Measurements from ENCODE around the gene PDE4D.

Gene PDE4D

DNA sequence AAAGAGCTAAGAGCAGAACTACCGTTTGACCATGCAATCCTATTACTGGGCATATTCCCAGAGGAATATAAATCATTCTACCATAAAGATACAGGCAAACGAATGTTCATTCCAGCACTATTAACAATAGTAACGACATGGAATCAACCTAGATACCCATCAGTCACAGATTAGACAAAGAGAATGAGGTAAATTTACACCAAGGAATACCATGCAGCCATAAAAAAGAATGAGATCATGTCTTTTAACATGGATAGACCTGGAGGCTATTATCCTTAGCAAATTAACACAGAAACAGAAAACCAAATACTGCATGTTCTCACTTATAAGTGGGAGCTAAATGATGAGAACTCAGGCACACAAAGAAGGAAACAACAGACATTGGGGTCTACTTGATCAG lies 641.9 kb downstream of the PDE4D start:
- DNase-seq (ENCODE audit: low read depth): no peak

GRCh38 chr5:59249726-59250125 lies 643.8 kb downstream of the PDE4D start:
- no peak for DNase-seq (ENCODE audit: low read depth)

GRCh38 chr5:59249160-59249559 lies 644.4 kb downstream of the PDE4D start:
- DNase-seq (ENCODE audit: low read depth): no peak

GRCh38 chr5:59246882-59247281 lies 646.6 kb downstream of the PDE4D start:
- DNase-seq (ENCODE audit: low read depth): no peak

DNA sequence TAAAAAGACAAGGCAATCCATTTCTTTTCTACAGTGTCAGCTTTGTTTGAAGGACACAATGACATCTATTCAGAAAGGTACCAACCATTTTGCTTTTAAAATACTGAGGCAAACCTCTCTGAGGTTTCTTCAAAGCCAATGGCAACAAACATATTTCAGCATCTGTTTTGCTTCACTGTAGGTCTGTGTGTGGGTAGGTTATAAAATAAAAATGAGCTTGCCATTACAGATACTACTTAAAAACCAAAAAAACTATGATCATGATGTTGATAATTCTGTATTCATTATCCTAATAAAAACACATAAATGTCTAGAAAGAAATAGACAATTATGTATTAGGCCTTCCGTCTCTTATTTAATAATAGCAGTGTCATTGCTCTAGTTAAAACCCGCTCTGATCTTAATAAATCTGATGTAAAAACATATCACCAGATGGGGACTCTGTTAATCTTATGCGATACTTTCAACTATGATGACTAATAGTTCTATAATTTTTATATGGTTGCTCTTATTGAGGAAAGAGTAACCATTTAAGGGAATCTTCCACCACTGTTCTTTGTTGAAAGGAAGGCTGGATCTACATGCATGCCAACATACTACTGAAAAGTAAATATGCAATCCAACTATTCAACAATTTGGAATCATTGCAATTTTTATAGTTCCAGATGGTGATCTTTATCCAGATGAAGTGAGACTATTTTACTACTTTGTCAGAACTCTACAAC lies 647.2 kb downstream of the PDE4D start:
- DNase-seq (ENCODE audit: low read depth): no peak

DNA sequence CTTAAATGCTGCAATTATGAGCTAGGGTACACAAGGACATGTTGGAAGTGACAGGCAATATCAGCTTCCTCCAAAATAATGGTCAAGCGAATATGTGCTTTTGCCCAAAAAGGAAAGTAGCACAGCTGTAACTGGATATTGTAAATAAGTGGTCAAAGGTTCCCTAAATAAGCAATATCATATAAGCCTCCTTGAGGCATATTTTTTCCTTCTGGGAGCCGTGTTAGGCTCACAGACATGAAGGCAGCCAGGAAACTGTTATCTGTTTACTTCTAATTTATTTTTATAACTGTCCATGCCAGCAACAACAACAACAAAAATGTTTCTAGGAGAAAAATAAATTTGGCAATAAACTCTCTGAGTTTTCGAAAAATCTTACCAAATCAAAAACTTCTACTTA lies 648.3 kb downstream of the PDE4D start:
- DNase-seq (ENCODE audit: low read depth): no peak

GRCh38 chr5:59241552-59241951 lies 652.0 kb downstream of the PDE4D start:
- DNase-seq (ENCODE audit: low read depth): no peak

- no peak for DNase-seq (ENCODE audit: low read depth)
Observed at GRCh38 chr5:59241119-59241518, 652.4 kb downstream of the PDE4D start.

DNA sequence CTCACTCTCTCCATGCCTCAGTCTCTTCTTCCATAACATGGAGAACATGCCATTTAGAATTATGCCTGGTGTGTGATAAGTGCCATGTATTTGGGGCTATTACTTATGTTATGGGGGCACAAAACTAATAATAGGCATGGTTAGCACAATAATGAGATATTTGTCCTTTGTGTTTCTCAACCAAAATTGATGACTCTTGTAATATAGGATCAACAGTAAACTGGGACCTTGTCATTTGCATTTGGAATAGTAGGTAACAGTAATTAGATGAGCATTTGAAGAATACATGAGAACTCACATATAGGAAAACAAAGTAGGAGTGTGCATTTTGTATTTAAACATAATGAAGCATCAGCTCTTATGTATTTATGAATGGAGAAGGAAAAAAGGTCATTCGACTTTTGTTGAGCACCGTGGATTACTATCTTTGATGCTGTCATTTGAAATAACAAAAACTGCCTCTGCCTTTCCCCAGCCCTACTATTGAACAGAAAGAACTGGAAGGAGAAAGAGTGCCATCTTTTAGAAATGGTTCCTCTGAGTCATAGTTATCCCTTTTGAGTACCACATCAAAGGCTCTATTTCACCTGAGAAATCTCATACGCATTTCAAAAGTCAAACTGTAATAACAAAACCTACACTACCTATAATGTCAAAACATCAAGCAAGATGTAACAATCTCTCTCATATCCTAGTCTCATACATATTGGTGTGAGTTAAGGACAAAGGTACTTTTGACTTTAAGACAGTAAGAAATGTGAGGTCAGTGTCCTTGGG lies 655.2 kb downstream of the PDE4D start:
- DNase-seq (ENCODE audit: low read depth): no peak

GRCh38 chr5:59236986-59237385 lies 656.5 kb downstream of the PDE4D start:
- no peak for DNase-seq (ENCODE audit: low read depth)

- no peak for DNase-seq (ENCODE audit: low read depth)
Observed at GRCh38 chr5:59236448-59236847, 657.1 kb downstream of the PDE4D start.

DNA sequence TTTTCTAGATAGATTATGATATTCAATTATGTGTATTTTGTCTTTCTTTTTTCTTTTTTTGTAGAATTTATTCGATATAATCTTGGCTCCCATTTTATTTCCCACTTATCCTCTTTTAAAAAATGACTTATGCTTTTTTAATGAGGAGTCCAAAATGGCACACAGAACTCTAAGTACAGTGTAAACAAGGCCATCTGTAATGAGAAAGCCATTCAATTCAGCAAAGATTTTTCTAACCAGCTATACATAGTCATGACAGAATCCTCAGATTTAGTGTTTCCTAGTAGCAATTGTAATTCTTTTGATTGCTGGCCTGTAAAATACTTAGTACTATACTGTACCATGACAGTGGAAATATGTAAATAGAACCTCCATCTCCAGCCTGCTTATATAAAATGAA lies 659.3 kb downstream of the PDE4D start:
- no peak for DNase-seq (ENCODE audit: low read depth)

DNA sequence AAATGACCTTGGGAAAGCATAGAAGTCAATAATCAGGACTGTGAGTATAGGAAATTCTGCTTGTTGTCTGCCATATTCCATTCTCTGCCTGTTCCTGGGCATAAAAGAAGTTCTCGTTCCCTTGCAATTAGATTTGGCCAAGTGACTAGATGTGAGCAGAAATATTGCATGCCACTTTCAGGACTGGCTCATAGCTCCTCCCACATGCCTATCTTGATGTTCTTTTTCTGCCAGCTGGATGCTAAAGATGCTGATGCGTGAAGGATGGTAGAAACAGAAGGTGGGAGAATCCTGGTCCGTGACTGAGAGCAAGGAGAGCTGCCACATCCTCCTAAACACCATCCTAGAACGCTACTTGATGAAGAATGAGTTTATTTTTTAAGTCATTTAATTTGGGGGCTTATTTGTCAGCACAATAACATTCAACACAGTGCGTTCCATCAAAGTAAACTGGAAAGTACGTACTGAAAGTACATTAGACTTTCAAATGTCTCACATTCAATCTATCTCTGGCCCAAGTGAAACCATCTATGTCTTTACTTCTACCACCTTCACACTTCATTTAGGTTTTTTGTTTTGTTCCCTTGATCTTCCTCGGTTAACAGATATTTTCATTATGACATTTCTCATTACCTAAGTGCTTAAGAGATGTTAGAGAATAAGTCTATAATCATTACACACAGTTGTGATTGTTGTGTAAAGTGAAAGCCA lies 662.1 kb downstream of the PDE4D start:
- DNase-seq (ENCODE audit: low read depth): no peak

GRCh38 chr5:59222687-59223511 lies 670.6 kb downstream of the PDE4D start:
- DNase-seq (ENCODE audit: low read depth): no peak

GRCh38 chr5:59221769-59222168 lies 671.8 kb downstream of the PDE4D start:
- no peak for DNase-seq (ENCODE audit: low read depth)

DNA sequence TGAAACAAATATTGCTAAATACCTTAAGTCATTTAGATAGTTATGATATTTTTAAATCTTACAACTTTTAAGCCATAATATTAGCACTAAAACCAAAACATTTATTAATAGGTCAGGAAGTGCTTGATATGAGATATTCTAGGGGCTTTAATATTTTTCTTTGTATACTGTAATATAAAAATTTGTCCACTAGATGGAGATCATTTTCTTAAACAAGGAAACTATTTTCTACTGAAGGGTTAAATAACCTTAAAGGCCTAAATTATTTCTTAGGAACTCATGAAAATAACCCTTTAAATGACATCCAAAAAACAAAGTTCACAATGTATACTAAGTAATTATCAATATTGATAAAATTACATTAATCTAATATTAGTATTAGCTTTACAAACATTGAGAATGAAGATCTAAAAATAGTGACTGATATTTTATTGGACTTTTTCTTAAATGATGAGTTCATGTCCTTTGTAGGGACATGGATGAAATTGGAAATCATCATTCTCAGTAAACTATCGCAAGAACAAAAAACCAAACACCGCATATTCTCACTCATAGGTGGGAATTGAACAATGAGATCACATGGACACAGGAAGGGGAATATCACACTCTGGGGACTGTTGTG lies 675.0 kb downstream of the PDE4D start:
- DNase-seq (ENCODE audit: low read depth): no peak

DNA sequence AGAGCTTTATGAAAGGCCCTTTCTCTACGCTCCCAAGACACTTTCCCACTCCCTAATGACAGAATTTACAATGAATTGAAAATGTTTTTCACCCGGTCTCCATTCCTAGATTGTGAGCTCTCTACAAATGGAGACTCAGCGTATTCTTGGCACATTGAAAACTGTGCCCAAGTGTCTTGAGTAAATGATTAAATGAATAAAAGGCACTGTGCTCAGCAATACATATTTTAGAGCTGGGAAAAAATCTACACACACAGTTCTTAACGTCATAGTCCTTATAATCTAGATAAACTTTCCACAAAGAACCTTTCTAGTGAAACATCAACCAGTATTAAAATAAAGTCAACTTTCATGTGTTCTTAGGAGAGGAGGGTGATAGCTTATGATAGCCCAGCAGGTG lies 676.7 kb downstream of the PDE4D start:
- no peak for DNase-seq (ENCODE audit: low read depth)

GRCh38 chr5:59212596-59212995 lies 680.9 kb downstream of the PDE4D start:
- no peak for DNase-seq (ENCODE audit: low read depth)

DNA sequence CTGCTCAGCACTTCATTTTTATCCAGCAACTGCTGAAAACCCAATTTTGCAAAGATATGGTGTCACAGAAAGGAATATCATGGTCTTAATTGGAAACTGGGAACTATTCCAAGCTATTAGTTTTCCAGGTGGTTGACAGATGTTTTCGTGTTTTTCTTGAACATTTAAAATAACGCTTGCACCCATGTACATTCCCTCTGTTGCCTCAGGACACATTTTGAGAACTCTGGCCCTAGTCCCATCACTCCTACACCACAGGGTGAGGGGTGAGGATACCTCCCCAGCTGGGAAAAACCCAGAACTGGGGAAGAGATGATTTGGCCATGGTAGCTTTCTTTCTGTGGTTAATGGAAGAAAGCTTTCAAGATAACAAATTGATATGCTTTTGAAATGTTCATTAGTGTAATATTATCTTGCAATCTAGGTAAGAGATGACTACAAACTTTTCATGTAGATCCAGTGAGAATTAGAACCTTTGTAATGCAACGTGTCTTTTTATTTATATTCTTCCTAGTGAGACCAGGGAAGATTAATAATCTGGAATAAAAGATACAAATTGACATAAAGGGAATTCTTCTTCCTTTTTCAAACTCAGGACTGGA lies 683.7 kb downstream of the PDE4D start:
- DNase-seq (ENCODE audit: low read depth): no peak

DNA sequence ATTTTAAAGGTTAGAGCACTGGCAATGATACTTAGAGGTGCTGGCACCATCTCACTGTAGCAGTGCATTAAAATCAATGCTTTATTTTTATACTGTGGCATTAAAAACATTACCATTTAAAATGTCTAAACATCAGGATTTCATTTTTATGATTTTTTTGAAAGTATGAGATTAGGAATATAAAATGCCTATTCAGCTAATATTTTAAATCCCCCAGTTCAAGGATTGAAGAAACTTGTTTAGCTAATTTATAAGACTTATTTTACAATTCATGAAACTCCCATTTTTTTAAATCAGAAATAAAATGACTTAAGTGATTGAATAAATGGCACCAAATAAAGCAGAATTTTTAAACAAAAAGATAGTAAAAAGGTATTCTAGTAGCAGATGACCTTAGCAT lies 685.1 kb downstream of the PDE4D start:
- DNase-seq (ENCODE audit: low read depth): no peak

DNA sequence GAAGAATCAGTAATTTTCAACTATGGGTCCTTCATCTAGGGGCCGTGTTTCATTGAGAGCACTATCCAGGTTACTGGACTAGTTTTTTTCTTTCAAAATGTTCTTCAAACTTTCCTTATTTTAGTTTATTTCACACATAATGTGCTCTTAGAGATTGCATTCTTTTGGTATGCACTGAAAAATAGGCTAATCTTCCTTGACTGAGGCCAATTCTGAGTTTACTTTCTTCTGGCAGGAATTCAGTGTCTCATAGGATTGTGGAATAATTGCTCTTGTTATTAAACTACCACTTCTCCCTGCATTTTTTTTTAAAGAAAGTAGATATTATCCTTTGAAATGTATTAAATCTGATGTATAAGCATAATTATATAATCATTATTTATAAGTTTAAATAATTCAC lies 686.1 kb downstream of the PDE4D start:
- DNase-seq (ENCODE audit: low read depth): no peak

Measured in activated T-helper 1 cell treated with Interleukin-2 at 50 U/mL for 16 hours (primary cell).